T-helper 9 cell (primary cell): Measurements from ENCODE around the gene RBP5.
A peak's percentile ranks its signal among the peaks of the same experiment; 100 is the strongest.

ENCODE experiments used
- DNase-seq: peaks from one replicate; pipeline ENCODE4 v3.0.0-alpha.2; 2020

Gene RBP5

GRCh38 chr12:7100239-7100638 lies 28.4 kb downstream of the RBP5 start:
- no peak for DNase-seq

- DNase-seq = no peak
These were observed 29.2 kb downstream of the RBP5 start for GRCh38 chr12:7099290-7099996.

- no peak for DNase-seq
These were observed 31.7 kb downstream of the RBP5 start for GRCh38 chr12:7096979-7097378.

GRCh38 chr12:7096006-7096932 lies 32.4 kb downstream of the RBP5 start:
- no peak for DNase-seq

- DNase-seq = no peak
These were observed 34.8 kb downstream of the RBP5 start for GRCh38 chr12:7093892-7094291.

- DNase-seq = no peak
These were observed 35.2 kb downstream of the RBP5 start for GRCh38 chr12:7093486-7093885.

GRCh38 chr12:7092986-7093460 lies 35.7 kb downstream of the RBP5 start:
- DNase-seq = no peak

GRCh38 chr12:7092229-7092985 lies 36.3 kb downstream of the RBP5 start, which contains the start of gene C1R:
C1R (minus strand) TSS chr12:7092445; CDS start chr12:7092388, 57 bp downstream.
- DNase-seq = peak; percentile 72

- DNase-seq = no peak
These were observed 36.9 kb downstream of the RBP5 start for GRCh38 chr12:7091660-7092228.

GRCh38 chr12:7091171-7091570 lies 37.5 kb downstream of the RBP5 start:
- no peak for DNase-seq

GRCh38 chr12:7090222-7090998 lies 38.3 kb downstream of the RBP5 start:
- no peak for DNase-seq

GRCh38 chr12:7089196-7089871 lies 39.4 kb downstream of the RBP5 start:
- no peak for DNase-seq

GRCh38 chr12:7083125-7083524 lies 45.6 kb downstream of the RBP5 start:
- DNase-seq = no peak

GRCh38 chr12:7081037-7081436 lies 47.7 kb downstream of the RBP5 start:
- no peak for DNase-seq

GRCh38 chr12:7079826-7080125 lies 48.9 kb downstream of the RBP5 start:
- DNase-seq = no peak

- DNase-seq = no peak
These were observed 50.5 kb downstream of the RBP5 start for GRCh38 chr12:7078163-7078562.

GRCh38 chr12:7076493-7076892 lies 52.2 kb downstream of the RBP5 start:
- no peak for DNase-seq

- DNase-seq = no peak
These were observed 52.8 kb downstream of the RBP5 start for GRCh38 chr12:7075939-7076338.

GRCh38 chr12:7075518-7075917 lies 53.2 kb downstream of the RBP5 start:
- DNase-seq = no peak

- DNase-seq = no peak
These were observed 54.7 kb downstream of the RBP5 start for GRCh38 chr12:7073946-7074345.
